ENCODE results near the gene ACAD10. TPM values are rescaled to one million over a fixed set of nuclear protein-coding genes. Genes with fewer than 3 reads are reported as not detected.

ACAD10 gene
- total RNA-seq, 4 donors from 2014 or later = 49.0 to 198 (median 54.7) TPM

DNA sequence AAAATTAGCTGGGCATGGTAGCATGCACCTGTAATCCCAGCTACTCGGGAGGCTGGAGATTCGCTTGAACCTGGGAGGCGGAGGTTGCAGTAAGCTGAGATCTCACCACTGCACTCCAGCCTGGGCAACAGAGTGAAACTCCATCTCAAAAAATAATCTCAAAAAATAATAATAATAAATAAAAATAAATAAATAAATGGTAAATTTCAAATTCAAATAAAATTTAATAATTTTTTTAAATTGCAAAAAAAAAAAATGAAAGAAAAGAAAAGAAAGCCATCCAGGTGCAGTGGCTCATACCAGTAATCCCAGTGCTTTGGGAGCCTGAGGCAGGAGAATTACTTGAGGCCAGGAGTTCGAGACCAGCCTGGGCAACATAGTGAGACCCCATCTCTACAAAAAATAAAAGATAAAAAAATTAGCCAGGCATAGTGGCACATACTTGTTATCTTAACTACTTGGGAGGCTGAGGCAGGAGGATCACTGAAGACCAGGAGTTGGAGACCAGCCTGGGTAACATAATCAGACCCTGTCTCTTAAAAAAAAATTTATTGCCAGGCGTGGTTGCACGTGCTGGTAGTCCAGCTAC is 117.3 kb downstream of the ACAD10 start:
- no peak for TF ChIP-seq POLR2A (IDR thresholded peaks at IDR 0.05)
- no peak for TF ChIP-seq EP300 (IDR thresholded peaks at IDR 0.05; ENCODE audit: low read depth)
- TF ChIP-seq, protein P1, sequence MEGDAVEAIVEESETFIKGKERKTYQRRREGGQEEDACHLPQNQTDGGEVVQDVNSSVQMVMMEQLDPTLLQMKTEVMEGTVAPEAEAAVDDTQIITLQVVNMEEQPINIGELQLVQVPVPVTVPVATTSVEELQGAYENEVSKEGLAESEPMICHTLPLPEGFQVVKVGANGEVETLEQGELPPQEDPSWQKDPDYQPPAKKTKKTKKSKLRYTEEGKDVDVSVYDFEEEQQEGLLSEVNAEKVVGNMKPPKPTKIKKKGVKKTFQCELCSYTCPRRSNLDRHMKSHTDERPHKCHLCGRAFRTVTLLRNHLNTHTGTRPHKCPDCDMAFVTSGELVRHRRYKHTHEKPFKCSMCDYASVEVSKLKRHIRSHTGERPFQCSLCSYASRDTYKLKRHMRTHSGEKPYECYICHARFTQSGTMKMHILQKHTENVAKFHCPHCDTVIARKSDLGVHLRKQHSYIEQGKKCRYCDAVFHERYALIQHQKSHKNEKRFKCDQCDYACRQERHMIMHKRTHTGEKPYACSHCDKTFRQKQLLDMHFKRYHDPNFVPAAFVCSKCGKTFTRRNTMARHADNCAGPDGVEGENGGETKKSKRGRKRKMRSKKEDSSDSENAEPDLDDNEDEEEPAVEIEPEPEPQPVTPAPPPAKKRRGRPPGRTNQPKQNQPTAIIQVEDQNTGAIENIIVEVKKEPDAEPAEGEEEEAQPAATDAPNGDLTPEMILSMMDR (IDR thresholded peaks at IDR 0.05) = no peak
- TF ChIP-seq POLR2AphosphoS5 (IDR thresholded peaks at IDR 0.05) = no peak
- no peaks in the 10 kb centered on the region for H3K27me3 ChIP-seq
- H3K36me3 ChIP-seq = peaks cover 0 to 67% (median 31%) of the 10 kb centered on the region in 4 donors

DNA sequence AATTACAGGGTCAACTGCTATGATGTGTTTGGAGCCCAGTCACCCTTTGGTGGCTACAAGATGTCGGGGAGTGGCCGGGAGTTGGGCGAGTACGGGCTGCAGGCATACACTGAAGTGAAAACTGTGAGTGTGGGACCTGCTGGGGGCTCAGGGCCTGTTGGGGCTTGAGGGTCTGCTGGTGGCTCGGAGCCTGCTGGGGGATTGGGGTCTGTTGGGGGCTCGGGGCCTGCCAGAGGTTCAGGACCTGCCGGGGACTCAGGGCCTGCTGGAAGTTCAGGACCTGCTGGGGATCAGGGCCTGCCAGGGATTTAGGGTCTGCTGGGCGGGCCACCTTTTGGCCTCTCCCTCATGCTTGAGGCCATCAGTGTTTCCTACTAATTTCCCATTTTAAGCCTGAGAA is 118.0 kb downstream of the ACAD10 start:
- DNase-seq = no peak
- in situ Hi-C loops (cut with MboI; ENCODE audit: low pct_ligation_motif_present in 1 of 4, low pct_unique_long_range_greater_than_20kb in 1 of 4, low sequenced_read_pairs in 3 of 4) (loop anchor here in 3 of 4 donors (10.0 kb wide), 1 partner anchor 49 kb away; no protein-coding TSS in a partner anchor), intact Hi-C loops (cut with DNase I; ENCODE audit: low total_unique reads) (no loop called here)
- no peak for TF ChIP-seq POLR2AphosphoS5 (IDR thresholded peaks at IDR 0.05)
- no peak for TF ChIP-seq EP300 (IDR thresholded peaks at IDR 0.05; ENCODE audit: low read depth)
- no peak for TF ChIP-seq POLR2A (IDR thresholded peaks at IDR 0.05)
- TF ChIP-seq, protein P1 (IDR thresholded peaks at IDR 0.05) = no peak
- Histone ChIP-seq H3K27me3 (no peaks in the 10 kb centered on the region), H3K4me3 (no peak overlapping the region), H3K36me3 (peaks cover 0 to 68% (median 31%) of the 10 kb centered on the region in 4 donors), H3K9me3 (no peaks in the 10 kb centered on the region), H3K27ac (no peak overlapping the region), H3K4me1 (peaks cover 0 to 9% (median 0%) of the 10 kb centered on the region in 4 donors)
- WGBS, 2 donors (ENCODE audit: low coverage in 1 of 2) = 89% methylated on average over 8 of the region's 8 CpGs; no CpG with 5 or more reads in 1 of the 2 donors

More for the DNA sequence above, 117.3 kb downstream of the ACAD10 start:
- H3K27ac ChIP-seq = no peak overlapping the region
- H3K9me3 ChIP-seq = no peaks in the 10 kb centered on the region
- H3K4me3 ChIP-seq = no peak overlapping the region
- WGBS, 2 donors (ENCODE audit: low coverage in 1 of 2) = 81 to 89% methylated on average over 3 to 6 of the region's 6 CpGs
- DNase-seq = no peak
- peaks cover 0 to 9% (median 0%) of the 10 kb centered on the region in 4 donors for H3K4me1 ChIP-seq
- in situ Hi-C loops (cut with MboI; ENCODE audit: low pct_ligation_motif_present in 1 of 4, low pct_unique_long_range_greater_than_20kb in 1 of 4, low sequenced_read_pairs in 3 of 4) = loop anchor here in 3 of 4 donors (10.0 kb wide), 1 partner anchor 48 kb away; no protein-coding TSS in a partner anchor
- intact Hi-C loops (cut with DNase I; ENCODE audit: low total_unique reads) = no loop called here

DNA sequence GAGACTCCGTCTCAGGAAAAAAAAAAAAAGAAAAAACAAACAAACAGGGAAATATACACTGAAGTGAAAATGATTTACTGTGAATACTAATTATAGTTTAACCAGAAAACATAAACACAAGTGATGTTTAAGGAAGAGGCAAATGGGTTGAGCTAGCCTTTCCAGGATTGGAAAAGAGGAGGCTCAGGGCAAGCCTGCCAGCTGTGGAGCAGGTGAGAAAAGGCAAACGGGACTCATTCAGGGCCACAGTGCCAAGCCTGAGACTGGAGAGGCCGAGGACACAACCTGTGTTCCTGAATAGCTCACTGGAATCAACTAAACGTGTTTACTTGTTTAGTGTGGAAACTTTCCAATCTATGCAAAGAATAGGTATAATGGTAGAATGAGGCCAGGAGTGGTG is 120.5 kb downstream of the ACAD10 start:
- TF ChIP-seq POLR2A (IDR thresholded peaks at IDR 0.05) (no peak), POLR2AphosphoS5 (IDR thresholded peaks at IDR 0.05) (no peak), EP300 (IDR thresholded peaks at IDR 0.05; ENCODE audit: low read depth) (no peak)
- TF ChIP-seq, protein P1 (IDR thresholded peaks at IDR 0.05) = no peak
- intact Hi-C loops (cut with DNase I; ENCODE audit: low total_unique reads) = no loop called here

More for the DNA sequence above, 120.5 kb downstream of the ACAD10 start:
- WGBS, 2 donors (ENCODE audit: low coverage in 1 of 2) = 50 to 74% methylated on average over 1 to 4 of the region's 4 CpGs
- Histone ChIP-seq H3K9me3 (no peaks in the 10 kb centered on the region), H3K27ac (peak overlapping the region in 3 of 4 donors; percentile 23 to 59 (median 58)), H3K27me3 (no peaks in the 10 kb centered on the region), H3K36me3 (peaks cover 0 to 63% (median 31%) of the 10 kb centered on the region in 4 donors), H3K4me1 (peaks cover 0 to 9% (median 0%) of the 10 kb centered on the region in 4 donors), H3K4me3 (no peak overlapping the region)
- in situ Hi-C loops (cut with MboI; ENCODE audit: low pct_ligation_motif_present in 1 of 4, low pct_unique_long_range_greater_than_20kb in 1 of 4, low sequenced_read_pairs in 3 of 4) = loop anchor here in 3 of 4 donors (10.0 kb wide), 1 partner anchor 52 kb away; no protein-coding TSS in a partner anchor
- DNase-seq = no peak

Small RNAs within 50 kb of the gene (small RNA-seq; reads per million reads assigned to genes)
- 0.59 to 2.8 (median 1.7) reads per million in 4 donors for gene MIR6761

Other genes with a start within 250 kb of the ACAD10 start
- 10 to 100 TPM; 50.2 to 95.5 (median 83.2) TPM for gene ATXN2, start 86.7 kb upstream of the ACAD10 start, total RNA-seq
- gene BRAP, start 97 bp upstream of the ACAD10 start, total RNA-seq = 10 to 100 TPM; 10.8 to 17.3 (median 15.9) TPM
- gene ALDH2, start 80.9 kb downstream of the ACAD10 start, total RNA-seq = 100 to 1,000 TPM; 102 to 239 (median 162) TPM
- gene MAPKAPK5, start 156.2 kb downstream of the ACAD10 start, total RNA-seq = 100 to 1,000 TPM in 2 of 4 donors, 10 to 100 TPM in 2; 73.5 to 768 (median 90.1) TPM